ENCODE results near the gene CMTM6.

Gene CMTM6

DNA sequence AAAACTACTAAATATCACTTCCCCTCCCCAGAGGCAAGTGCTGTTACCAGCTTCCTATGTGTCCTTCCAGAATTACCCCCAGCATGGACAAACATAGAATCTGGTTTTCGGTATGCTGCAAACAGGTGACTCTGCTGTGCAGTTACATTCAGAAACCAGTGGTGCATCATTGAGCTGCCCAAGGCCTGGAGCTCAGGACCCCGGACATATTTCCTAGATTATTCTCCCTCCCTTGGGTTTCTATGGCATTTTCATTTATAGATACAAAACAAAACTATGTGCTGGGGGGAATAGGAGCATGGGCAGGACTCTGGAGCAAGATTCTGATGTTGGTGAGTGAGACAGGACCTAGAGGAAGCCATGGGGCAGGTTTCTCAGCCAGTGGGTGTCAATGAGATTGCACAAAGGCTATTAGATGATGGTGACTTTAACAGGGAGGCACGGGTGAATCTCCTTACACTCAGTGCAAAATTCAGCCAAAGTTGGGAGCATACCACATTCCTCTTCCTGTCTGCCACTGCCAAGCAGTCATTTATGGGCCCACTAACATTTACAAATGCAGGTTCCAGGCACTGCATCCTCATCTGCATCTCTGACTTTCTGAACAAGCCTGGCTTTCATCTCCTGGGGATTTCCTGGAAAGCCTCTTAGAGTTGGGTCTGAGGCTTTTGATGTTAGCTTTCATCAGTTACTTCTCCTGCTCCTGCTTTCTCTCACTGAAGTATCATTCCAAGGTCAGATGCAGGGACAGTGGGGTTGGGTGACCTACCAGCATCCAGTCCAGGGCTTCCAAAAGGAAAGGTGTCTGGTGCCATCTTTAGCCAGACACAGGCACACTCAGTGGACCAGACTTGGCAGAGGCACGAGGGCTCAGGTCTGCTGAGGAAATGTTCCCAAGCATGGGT lies 66.5 kb downstream of the CMTM6 start:
- no peak overlapping the region for H3K4me3 ChIP-seq (ENCODE audit: low read depth, low read length)
- DNase-seq (ENCODE audit: low read depth) = no peak
- TF ChIP-seq CTCF (IDR thresholded peaks at IDR 0.05; ENCODE audit: control insufficient read depth, extremely low read depth, insufficient read depth) = no peak

DNA sequence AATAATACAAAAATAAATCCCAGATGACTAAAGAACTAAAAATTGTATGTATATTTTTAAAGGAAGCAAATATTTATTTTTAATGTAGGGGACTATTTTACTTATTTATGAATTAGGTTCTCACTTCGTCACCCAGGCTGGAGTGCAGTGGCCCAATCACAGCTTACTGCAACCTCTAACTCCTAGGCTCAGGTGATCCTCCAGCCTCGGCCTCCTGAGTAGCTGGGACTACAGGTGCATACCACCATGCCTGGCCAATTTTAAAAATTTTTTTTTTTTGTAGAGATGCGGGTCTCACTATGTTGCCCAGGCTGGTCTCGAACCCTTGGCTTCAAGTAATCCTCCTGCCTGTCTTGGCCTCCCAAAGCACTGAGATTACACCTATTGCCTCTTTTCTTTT lies 68.4 kb downstream of the CMTM6 start:
- H3K4me3 ChIP-seq (ENCODE audit: low read depth, low read length) = no peak overlapping the region
- TF ChIP-seq CTCF (IDR thresholded peaks at IDR 0.05; ENCODE audit: control insufficient read depth, extremely low read depth, insufficient read depth) = no peak
- no peak for DNase-seq (ENCODE audit: low read depth)

DNA sequence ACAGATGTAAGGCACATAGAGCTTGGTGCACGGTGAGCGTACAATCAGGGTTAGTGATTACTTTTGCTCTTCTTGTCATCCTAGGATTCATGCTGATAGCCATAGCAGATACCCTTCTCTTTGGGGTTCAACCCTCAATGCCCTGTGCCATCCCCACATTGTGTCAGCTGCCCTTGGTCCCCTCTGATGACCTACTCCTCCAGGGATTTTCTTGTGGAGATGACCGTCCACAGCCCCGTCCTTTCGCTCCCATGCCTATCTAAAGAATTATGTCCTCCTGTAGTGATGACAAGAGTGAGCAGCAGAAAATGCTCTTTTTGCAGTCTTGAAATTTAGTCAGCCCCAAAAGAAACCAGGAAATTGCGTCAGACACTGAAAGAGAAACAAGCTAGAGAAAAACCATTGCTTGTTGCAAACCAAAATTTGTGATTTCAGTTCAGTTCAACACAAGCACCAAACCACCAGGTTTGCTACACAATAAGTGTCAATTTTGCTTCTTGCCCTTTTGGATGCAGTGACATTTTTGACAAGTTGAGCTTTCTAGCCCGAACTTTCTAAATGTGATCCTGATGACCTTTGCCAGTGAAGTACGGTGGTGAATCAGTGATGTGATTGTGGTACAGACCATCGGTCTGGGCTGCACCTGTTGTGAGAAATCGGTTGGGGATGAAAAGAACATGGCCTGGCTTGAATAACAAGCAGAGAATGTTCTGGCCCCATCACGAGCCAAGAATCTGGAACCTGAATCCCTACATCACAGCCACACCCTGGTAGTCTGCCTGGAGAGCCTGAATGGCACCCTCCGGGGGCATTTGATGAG lies 69.7 kb downstream of the CMTM6 start:
- DNase-seq (ENCODE audit: low read depth) = no peak
- H3K4me3 ChIP-seq (ENCODE audit: low read depth, low read length) = no peak overlapping the region
- TF ChIP-seq CTCF (IDR thresholded peaks at IDR 0.05; ENCODE audit: control insufficient read depth, extremely low read depth, insufficient read depth) = no peak

GRCh38 chr3:32432045-32432710 lies 70.5 kb downstream of the CMTM6 start:
- TF ChIP-seq CTCF (IDR thresholded peaks at IDR 0.05; ENCODE audit: control insufficient read depth, extremely low read depth, insufficient read depth) = no peak
- H3K4me3 ChIP-seq (ENCODE audit: low read depth, low read length) = no peak overlapping the region
- no peak for DNase-seq (ENCODE audit: low read depth)

DNA sequence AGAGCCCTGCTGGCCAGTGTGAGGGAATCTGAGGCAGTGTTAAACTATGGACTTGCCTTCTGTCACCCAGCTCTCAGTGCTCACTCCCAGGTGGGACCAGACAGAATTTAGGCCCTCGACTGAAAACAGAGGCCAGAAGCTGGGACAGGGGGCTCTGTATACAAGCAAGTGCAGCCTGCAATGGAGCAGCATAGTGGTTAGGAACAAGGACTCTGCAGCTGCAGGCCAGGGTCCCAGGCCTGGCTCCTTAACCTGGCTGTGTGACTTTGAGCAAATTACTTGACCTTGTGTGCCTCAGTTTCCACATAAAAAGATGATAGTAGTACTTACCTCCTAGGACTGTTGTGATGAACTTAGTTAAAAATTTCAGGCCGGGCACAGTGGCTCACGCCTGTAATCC lies 71.2 kb downstream of the CMTM6 start:
- H3K4me3 ChIP-seq (ENCODE audit: low read depth, low read length) = no peak overlapping the region
- TF ChIP-seq CTCF (IDR thresholded peaks at IDR 0.05; ENCODE audit: control insufficient read depth, extremely low read depth, insufficient read depth) = no peak
- no peak for DNase-seq (ENCODE audit: low read depth)

Data from LNCaP clone FGC (cell line).